ENCODE measurements around the gene FHL3.

The FHL3 gene, protein sequence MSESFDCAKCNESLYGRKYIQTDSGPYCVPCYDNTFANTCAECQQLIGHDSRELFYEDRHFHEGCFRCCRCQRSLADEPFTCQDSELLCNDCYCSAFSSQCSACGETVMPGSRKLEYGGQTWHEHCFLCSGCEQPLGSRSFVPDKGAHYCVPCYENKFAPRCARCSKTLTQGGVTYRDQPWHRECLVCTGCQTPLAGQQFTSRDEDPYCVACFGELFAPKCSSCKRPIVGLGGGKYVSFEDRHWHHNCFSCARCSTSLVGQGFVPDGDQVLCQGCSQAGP

GRCh38 chr1:38005195-38006007 lies at the start of gene FHL3:
TSS of gene FHL3 (minus strand) at chr1:38005514. CDS start at chr1:37999412, 6,102 bp downstream.
- TF ChIP-seq CTCF (IDR thresholded peaks at IDR 0.05; ENCODE audit: borderline replicate concordance, insufficient read depth, low read depth, low read length) = no peak
- H3K4me3 ChIP-seq (ENCODE audit: low read depth, low read length) = peak within 1 kb of the TSS; percentile 66

DNA sequence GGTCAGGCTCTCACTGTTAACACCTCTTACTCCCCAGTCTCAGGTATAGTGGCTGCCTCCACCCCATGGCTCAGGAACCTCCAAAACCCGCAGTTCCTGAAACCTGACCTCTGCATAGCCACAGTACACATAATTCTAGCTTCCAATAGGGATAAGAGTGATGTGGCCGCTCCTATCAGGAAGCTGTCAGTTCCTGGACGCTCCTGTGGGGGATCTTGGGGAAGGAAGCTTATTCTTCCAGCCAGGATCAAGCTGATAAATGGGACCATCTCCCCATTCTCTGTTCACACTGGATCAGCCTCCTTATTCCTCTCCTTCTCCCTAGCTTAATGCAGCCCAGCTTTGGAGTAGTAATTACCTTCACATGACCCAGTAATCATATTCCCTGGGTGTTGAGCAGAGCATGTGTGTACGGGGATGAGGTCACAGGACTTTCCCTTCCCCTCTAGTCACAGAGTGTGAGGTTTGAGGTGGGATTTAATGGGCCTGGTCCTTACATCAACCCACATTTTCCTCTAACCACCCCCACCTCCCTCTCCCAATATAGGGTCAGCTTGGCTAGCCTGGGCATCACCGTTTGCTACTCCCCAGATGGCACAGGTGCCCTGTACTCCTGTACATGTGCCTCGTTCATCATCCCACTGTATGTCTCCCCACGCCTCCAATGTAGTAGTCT lies 48.2 kb upstream of the FHL3 start:
- no peak for TF ChIP-seq CTCF (IDR thresholded peaks at IDR 0.05; ENCODE audit: borderline replicate concordance, insufficient read depth, low read depth, low read length)
- no peak overlapping the region for H3K4me3 ChIP-seq (ENCODE audit: low read depth, low read length)

- TF ChIP-seq CTCF (IDR thresholded peaks at IDR 0.05; ENCODE audit: borderline replicate concordance, insufficient read depth, low read depth, low read length) = no peak
- H3K4me3 ChIP-seq (ENCODE audit: low read depth, low read length) = no peak overlapping the region
These were observed 47.6 kb upstream of the FHL3 start for GRCh38 chr1:38052750-38053415.

GRCh38 chr1:38051079-38051543 lies 45.8 kb upstream of the FHL3 start:
- no peak for TF ChIP-seq CTCF (IDR thresholded peaks at IDR 0.05; ENCODE audit: borderline replicate concordance, insufficient read depth, low read depth, low read length)
- no peak overlapping the region for H3K4me3 ChIP-seq (ENCODE audit: low read depth, low read length)

DNA sequence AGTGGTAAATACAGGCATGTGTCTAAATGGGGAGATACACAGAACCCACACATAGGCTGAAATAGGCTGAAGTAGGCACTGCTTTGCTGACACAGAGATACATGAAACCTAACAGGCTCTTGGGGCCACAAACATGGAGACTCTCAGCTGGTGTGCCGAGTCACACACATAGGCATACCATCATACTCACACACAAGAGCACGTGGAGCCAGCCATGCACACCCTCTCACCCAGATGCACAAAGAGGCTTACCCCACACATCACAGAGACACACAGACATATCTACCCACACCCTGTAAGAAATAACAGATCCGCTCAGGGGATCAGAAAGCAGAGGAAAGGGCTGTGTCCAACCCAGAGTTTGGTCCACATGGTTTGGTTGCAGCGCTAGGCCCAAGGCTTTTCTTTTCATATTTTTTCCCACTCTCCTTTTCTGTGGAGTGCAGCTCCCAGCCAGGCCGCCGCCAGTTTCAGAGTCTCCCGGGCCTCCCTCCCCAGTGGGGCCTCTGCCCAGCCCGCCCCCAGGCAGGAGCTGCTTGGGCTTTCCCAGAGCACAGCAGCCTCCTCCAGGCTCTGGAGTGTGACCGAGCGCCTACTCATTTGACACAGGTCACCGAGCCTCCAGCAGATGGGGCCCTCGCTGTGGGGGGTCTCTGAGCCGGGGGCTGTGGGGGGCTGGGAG lies 45.2 kb upstream of the FHL3 start:
- TF ChIP-seq CTCF (IDR thresholded peaks at IDR 0.05; ENCODE audit: borderline replicate concordance, insufficient read depth, low read depth, low read length) = no peak
- no peak overlapping the region for H3K4me3 ChIP-seq (ENCODE audit: low read depth, low read length)

- no peak for TF ChIP-seq CTCF (IDR thresholded peaks at IDR 0.05; ENCODE audit: borderline replicate concordance, insufficient read depth, low read depth, low read length)
- H3K4me3 ChIP-seq (ENCODE audit: low read depth, low read length) = peak overlapping the region; percentile 55
These were observed 42.4 kb upstream of the FHL3 start for GRCh38 chr1:38047603-38048141.
